Hematopoietic multipotent progenitor cell treated with erythropoietin and hydrocortisone succinate and interleukin-3 and kit ligand, for 15 days (in vitro differentiated cells): ENCODE measurements around the gene KAT2A.
"Not testable (repeated sequence)": the region's sequence is repeated elsewhere in the genome, so short reads cannot be mapped to it uniquely, and the experiment has no call there.

Source experiments
- DNase-seq: peaks from one replicate; pipeline ENCODE4 v3.0.0-alpha.2; 2015; ENCODE audit warnings: low spot score

Gene KAT2A

GRCh38 chr17:42120770-42121769 is at the start of gene KAT2A:
Gene KAT2A (minus strand): TSS chr17:42121367. CDS start chr17:42121304, 63 bp downstream.
- peak; percentile 74 for DNase-seq

- DNase-seq: no peak
Observed at GRCh38 chr17:42169351-42169750, 48.2 kb upstream of the KAT2A start.

GRCh38 chr17:42167807-42168206 is 46.6 kb upstream of the KAT2A start:
- no peak for DNase-seq

GRCh38 chr17:42166196-42166763 is 45.1 kb upstream of the KAT2A start:
- no peak for DNase-seq

- no peak for DNase-seq
Observed at GRCh38 chr17:42165751-42166150, 44.6 kb upstream of the KAT2A start.

- no peak for DNase-seq
Observed at GRCh38 chr17:42163696-42164407, 42.7 kb upstream of the KAT2A start.

- peak; percentile 47 for DNase-seq
Observed at GRCh38 chr17:42163113-42163512, 41.9 kb upstream of the KAT2A start.

GRCh38 chr17:42160531-42160910 is 39.4 kb upstream of the KAT2A start:
- no peak for DNase-seq

GRCh38 chr17:42159796-42160530 is 38.8 kb upstream of the KAT2A start:
- DNase-seq: no peak

- no peak for DNase-seq
Observed at GRCh38 chr17:42155614-42156045, 34.5 kb upstream of the KAT2A start.

GRCh38 chr17:42153919-42154742 is 33.0 kb upstream of the KAT2A start:
- no peak for DNase-seq

GRCh38 chr17:42146911-42147607 is 25.9 kb upstream of the KAT2A start:
- no peak for DNase-seq

- DNase-seq: not testable (repeated sequence)
Observed at GRCh38 chr17:42143138-42143537, 22.0 kb upstream of the KAT2A start.

GRCh38 chr17:42142371-42142896 is 21.3 kb upstream of the KAT2A start:
- no peak for DNase-seq

- no peak for DNase-seq
Observed at GRCh38 chr17:42141382-42141781, 20.2 kb upstream of the KAT2A start.

- DNase-seq: not testable (repeated sequence)
Observed at GRCh38 chr17:42140690-42141089, 19.5 kb upstream of the KAT2A start.

- no peak for DNase-seq
Observed at GRCh38 chr17:42138749-42139492, 17.8 kb upstream of the KAT2A start.

- no peak for DNase-seq
Observed at GRCh38 chr17:42136654-42137051, 15.5 kb upstream of the KAT2A start.
